HCT116 (cell line): Measurements from ENCODE around the gene LRRC75A. TPM values are rescaled to one million over a fixed set of nuclear protein-coding genes. Genes with fewer than 3 reads are reported as not detected.

ENCODE experiments used
- ATAC-seq: fragments of 200-7000 bp; cut with Tn5 transposase; 2 replicates; pipeline ENCODE4 v1.9.1; 2020; ENCODE audit warnings: mild to moderate bottlenecking, moderate library complexity
- BruUV-seq: library from RNA; stranded (reverse); fragments of 400-500 nt; replicated peaks from 2 replicates; lab custom pipeline; 2021; lab: Mats Ljungman, UMichigan
- CTCF ChIA-PET: fragments of 300-600 bp; sonication (Branson Sonifier 250); formaldehyde crosslinking; loops from one replicate; lab custom pipeline; 2021; ENCODE audit warnings: antibody characterized with exemption; lab: Charles Lee
- POLR2A ChIA-PET: fragments of 300-600, 350-600 bp; sonication (Branson Sonifier 250); formaldehyde crosslinking; loops from one replicate; lab custom pipeline; 2021; ENCODE audit warnings: antibody characterized with exemption; lab: Charles Lee
- RAD21 ChIA-PET, 2 experiments: fragments of 300-600 bp; sonication (Branson Sonifier 250); formaldehyde crosslinking; loops; one replicate each; lab custom pipeline; 2023; ENCODE audit warnings: low total read pairs in 2 of 2; ENCODE audit not compliant: uncharacterized antibody in 2 of 2, unreplicated experiment in 2 of 2, low non-redundant PET in 1 of 2; lab: Charles Lee
- DNase-seq: peaks from one replicate; pipeline ENCODE4 v3.0.0-alpha.2; 2010; ENCODE audit warnings: low read depth, low spot score
- H2AFZ ChIP-seq: fragments of 200-600 bp; shearing (Covaris generic), sonication (generic); 2 replicates; pipeline ENCODE4 v1.6.1; 2017; ENCODE audit warnings: low read depth, mixed run types, mixed read lengths, antibody characterized with exemption, low read length; ENCODE audit not compliant: poor library complexity, severe bottlenecking
- H3K27ac ChIP-seq: 2 replicates; pipeline ENCODE4 v1.5.1; 2012; ENCODE audit warnings: low read depth, low read length
- H3K27me3 ChIP-seq: fragments of 200-600 bp; sonication (generic); 2 replicates; pipeline ENCODE4 v1.6.1; 2016; ENCODE audit warnings: mixed run types, low read length, mixed read lengths; ENCODE audit not compliant: insufficient read depth
- H3K36me3 ChIP-seq, 2 experiments: fragments of 200-500 bp in 1 of 2; fragments of 200-600 bp in 1 of 2; sonication (Bioruptor generic) in 1 of 2; sonication (generic) in 1 of 2; 2 replicates each; pipeline versions ENCODE4 v1.5.1 to v1.6.1; 2014 to 2016; ENCODE audit warnings: low read length in 2 of 2, inconsistent platforms in 1 of 2, mixed read lengths in 1 of 2, mixed run types in 1 of 2; ENCODE audit not compliant: insufficient read depth in 2 of 2, control insufficient read depth in 1 of 2
- H3K4me1 ChIP-seq, 2 experiments: fragments of 200-600 bp in 1 of 2; sonication (generic) in 1 of 2; 2 replicates each; pipeline versions ENCODE4 v1.5.1 to v1.6.1; 2012 to 2017; ENCODE audit warnings: low read length in 2 of 2, inconsistent platforms in 1 of 2, mild to moderate bottlenecking in 1 of 2, mixed read lengths in 1 of 2, mixed run types in 1 of 2, moderate library complexity in 1 of 2; ENCODE audit not compliant: insufficient read depth in 2 of 2, control insufficient read depth in 1 of 2
- H3K4me2 ChIP-seq: fragments of 200-600 bp; sonication (generic); 2 replicates; pipeline ENCODE4 v1.6.1; 2017; ENCODE audit warnings: mixed run types, low read length, mixed read lengths
- H3K4me3 ChIP-seq, 2 experiments: fragments of 200-600 bp in 1 of 2; sonication (generic) in 1 of 2; replicated peaks in 1 of 2; 2 replicates each; pipeline ENCODE4 v1.5.1; 2011 to 2016; ENCODE audit warnings: low read length in 2 of 2, control low read depth in 1 of 2, low read depth in 1 of 2, mild to moderate bottlenecking in 1 of 2, mixed read lengths in 1 of 2, mixed run types in 1 of 2
- H3K79me2 ChIP-seq: fragments of 200-600 bp; sonication (generic); 2 replicates; pipeline ENCODE4 v1.6.1; 2017; ENCODE audit warnings: mild to moderate bottlenecking, mixed run types, low read length, moderate library complexity, mixed read lengths; ENCODE audit not compliant: insufficient read depth
- H3K9ac ChIP-seq: fragments of 200-600 bp; sonication (generic); 2 replicates; pipeline ENCODE4 v1.6.1; 2016; ENCODE audit warnings: low read length, mixed read lengths
- H3K9me2 ChIP-seq: fragments of 200-600 bp; sonication (generic), shearing (Covaris generic); 2 replicates; pipeline ENCODE4 v1.6.1; 2017; ENCODE audit warnings: mixed run types, mild to moderate bottlenecking, moderate library complexity; ENCODE audit not compliant: insufficient read depth
- H3K9me3 ChIP-seq, 2 experiments: fragments of 200-500 bp in 1 of 2; fragments of 200-600 bp in 1 of 2; sonication (Bioruptor generic) in 1 of 2; sonication (generic) in 1 of 2; 2 replicates each; pipeline ENCODE4 v1.6.1; 2014 to 2017; ENCODE audit warnings: low read length in 2 of 2, mixed read lengths in 2 of 2, inconsistent platforms in 1 of 2, low read depth in 1 of 2, mild to moderate bottlenecking in 1 of 2, mixed run types in 1 of 2, moderate library complexity in 1 of 2; ENCODE audit not compliant: control insufficient read depth in 1 of 2, insufficient read depth in 1 of 2
- H4K20me1 ChIP-seq: fragments of 200-600 bp; sonication (generic), shearing (Covaris generic); 2 replicates; pipeline ENCODE4 v1.6.1; 2017; ENCODE audit warnings: mixed run types, mild to moderate bottlenecking, moderate library complexity; ENCODE audit not compliant: insufficient read depth
- CEBPB ChIP-seq: IDR thresholded peaks from 2 replicates; pipeline ENCODE4 v1.6.1; 2012; ENCODE audit warnings: low read depth
- EGR1 ChIP-seq: IDR thresholded peaks from 2 replicates; pipeline ENCODE4 v1.6.1; 2012; ENCODE audit warnings: low read depth
- EZH2 ChIP-seq: fragments of 200-600 bp; sonication (generic); IDR thresholded peaks from 2 replicates; pipeline ENCODE4 v1.6.1; 2017; ENCODE audit warnings: antibody characterized with exemption, mixed run types
- EZH2phosphoT487 ChIP-seq: fragments of 200-600 bp; IDR thresholded peaks from 2 replicates; pipeline ENCODE4 v1.6.1; 2018; ENCODE audit warnings: antibody characterized with exemption, borderline replicate concordance
- FOSL1 ChIP-seq: IDR thresholded peaks from 2 replicates; pipeline ENCODE4 v1.6.1; 2012; ENCODE audit warnings: low read depth
- JUND ChIP-seq: IDR thresholded peaks from 2 replicates; pipeline ENCODE4 v1.6.1; 2012
- POLR2A ChIP-seq: IDR thresholded peaks from 2 replicates; pipeline ENCODE4 v1.7.0; 2011; ENCODE audit warnings: borderline replicate concordance; ENCODE audit not compliant: insufficient read depth, insufficient read length; ENCODE audit errors: extremely low read depth
- POLR2AphosphoS5 ChIP-seq: IDR thresholded peaks from 2 replicates; pipeline ENCODE4 v1.6.1; 2011; ENCODE audit warnings: mild to moderate bottlenecking, low read depth, low read length, moderate library complexity
- RAD21 ChIP-seq: IDR thresholded peaks from 2 replicates; pipeline ENCODE4 v1.6.1; 2012; ENCODE audit warnings: low read depth, mild to moderate bottlenecking
- SP1 ChIP-seq: IDR thresholded peaks from 2 replicates; pipeline ENCODE4 v1.6.1; 2012; ENCODE audit warnings: low read depth
- SRF ChIP-seq: IDR thresholded peaks from 2 replicates; pipeline ENCODE4 v1.6.1; 2012; ENCODE audit warnings: low read depth
- YY1 ChIP-seq: IDR thresholded peaks from 2 replicates; pipeline ENCODE4 v1.6.1; 2011; ENCODE audit warnings: low read length, low read depth, moderate library complexity, mild to moderate bottlenecking; ENCODE audit not compliant: insufficient replicate concordance; ENCODE audit errors: extremely low read depth
- ZFX ChIP-seq: fragments of 450-650 bp; IDR thresholded peaks from 2 replicates; pipeline ENCODE4 v1.6.1; 2017
- intact Hi-C: fragments of 100-400 bp; cut with micrococcal nuclease; formaldehyde crosslinking; loops from 2 replicates; pipeline ENCODE4 v1.10.0; 2022
- total RNA-seq: library from RNA; stranded (reverse); gene quantifications from one replicate; pipeline ENCODE4 v1.2.1, GENCODE V29; 2021; ENCODE audit not compliant: unreplicated experiment
- TF ChIP-seq, protein P1 (sequence below): IDR thresholded peaks from 2 replicates; pipeline ENCODE4 v1.6.1; 2012; ENCODE audit warnings: low read depth
- TF ChIP-seq, protein P2 (sequence below): IDR thresholded peaks from 2 replicates; pipeline ENCODE4 v1.6.1; 2012
- TF ChIP-seq, protein P3 (sequence below): IDR thresholded peaks from 2 replicates; pipeline ENCODE4 v1.6.1; 2012
- TF ChIP-seq, protein P4 (sequence below): IDR thresholded peaks from 2 replicates; pipeline ENCODE4 v1.6.1; 2011; ENCODE audit warnings: mild to moderate bottlenecking, low read length, moderate library complexity; ENCODE audit not compliant: insufficient replicate concordance; ENCODE audit errors: extremely low read depth

Gene LRRC75A
- total RNA-seq, 1 experiment from 2014 or later = 2.3 TPM

DNA sequence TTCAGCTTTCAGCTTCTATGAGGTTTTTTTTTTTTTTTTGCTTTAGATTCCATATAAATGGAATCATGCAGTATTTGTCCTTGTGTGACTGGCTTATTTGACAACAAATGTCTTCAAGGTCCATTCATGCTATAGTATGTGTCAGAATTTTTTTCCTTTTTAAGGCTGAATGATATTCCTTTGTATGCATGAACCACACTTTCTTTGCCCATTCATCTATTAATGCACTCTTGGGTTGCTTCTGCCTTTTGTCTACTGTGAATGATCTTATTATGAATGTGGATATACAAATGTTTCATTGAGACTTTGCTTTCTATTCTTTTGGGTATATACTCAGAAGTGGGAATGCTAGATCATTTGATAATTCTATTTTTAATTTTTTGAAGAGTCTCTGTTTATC is 27.0 kb upstream of the LRRC75A start:
- ChIA-PET RAD21 (no interaction called here), POLR2A (no interaction called here), CTCF (interaction anchor here (0.6 to 1.4 kb wide), 3 partner anchors 65 to 1068 kb away, joined by 3 to 5 read pairs (median 3); no protein-coding TSS in a partner anchor)
- Histone ChIP-seq H3K4me3 (no peak overlapping the region), H4K20me1 (no peaks in the 10 kb centered on the region), H3K36me3 (no peaks in the 10 kb centered on the region), H3K9me2 (no peaks in the 10 kb centered on the region), H3K27me3 (no peaks in the 10 kb centered on the region), H3K4me2 (no peak overlapping the region), H3K27ac (no peak overlapping the region), H3K4me1 (peaks cover 20 to 25% of the 10 kb centered on the region in 2 experiments), H3K79me2 (no peaks in the 10 kb centered on the region), H3K9ac (no peak overlapping the region), H3K9me3 (no peaks in the 10 kb centered on the region), H2AFZ (no peak overlapping the region)
- intact Hi-C loops = no loop called here
- no peak for ATAC-seq
- no peak for DNase-seq
- no TSS peak for BruUV-seq
- no peak for TF ChIP-seq POLR2A
- TF ChIP-seq, protein P1, sequence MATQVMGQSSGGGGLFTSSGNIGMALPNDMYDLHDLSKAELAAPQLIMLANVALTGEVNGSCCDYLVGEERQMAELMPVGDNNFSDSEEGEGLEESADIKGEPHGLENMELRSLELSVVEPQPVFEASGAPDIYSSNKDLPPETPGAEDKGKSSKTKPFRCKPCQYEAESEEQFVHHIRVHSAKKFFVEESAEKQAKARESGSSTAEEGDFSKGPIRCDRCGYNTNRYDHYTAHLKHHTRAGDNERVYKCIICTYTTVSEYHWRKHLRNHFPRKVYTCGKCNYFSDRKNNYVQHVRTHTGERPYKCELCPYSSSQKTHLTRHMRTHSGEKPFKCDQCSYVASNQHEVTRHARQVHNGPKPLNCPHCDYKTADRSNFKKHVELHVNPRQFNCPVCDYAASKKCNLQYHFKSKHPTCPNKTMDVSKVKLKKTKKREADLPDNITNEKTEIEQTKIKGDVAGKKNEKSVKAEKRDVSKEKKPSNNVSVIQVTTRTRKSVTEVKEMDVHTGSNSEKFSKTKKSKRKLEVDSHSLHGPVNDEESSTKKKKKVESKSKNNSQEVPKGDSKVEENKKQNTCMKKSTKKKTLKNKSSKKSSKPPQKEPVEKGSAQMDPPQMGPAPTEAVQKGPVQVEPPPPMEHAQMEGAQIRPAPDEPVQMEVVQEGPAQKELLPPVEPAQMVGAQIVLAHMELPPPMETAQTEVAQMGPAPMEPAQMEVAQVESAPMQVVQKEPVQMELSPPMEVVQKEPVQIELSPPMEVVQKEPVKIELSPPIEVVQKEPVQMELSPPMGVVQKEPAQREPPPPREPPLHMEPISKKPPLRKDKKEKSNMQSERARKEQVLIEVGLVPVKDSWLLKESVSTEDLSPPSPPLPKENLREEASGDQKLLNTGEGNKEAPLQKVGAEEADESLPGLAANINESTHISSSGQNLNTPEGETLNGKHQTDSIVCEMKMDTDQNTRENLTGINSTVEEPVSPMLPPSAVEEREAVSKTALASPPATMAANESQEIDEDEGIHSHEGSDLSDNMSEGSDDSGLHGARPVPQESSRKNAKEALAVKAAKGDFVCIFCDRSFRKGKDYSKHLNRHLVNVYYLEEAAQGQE = no peak
- TF ChIP-seq, protein P2, sequence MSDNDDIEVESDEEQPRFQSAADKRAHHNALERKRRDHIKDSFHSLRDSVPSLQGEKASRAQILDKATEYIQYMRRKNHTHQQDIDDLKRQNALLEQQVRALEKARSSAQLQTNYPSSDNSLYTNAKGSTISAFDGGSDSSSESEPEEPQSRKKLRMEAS = no peak
- no peak for TF ChIP-seq YY1
- no peak for TF ChIP-seq JUND
- TF ChIP-seq FOSL1 = no peak
- TF ChIP-seq ZFX = no peak
- TF ChIP-seq EGR1 = no peak
- no peak for TF ChIP-seq EZH2phosphoT487
- no peak for TF ChIP-seq SP1
- TF ChIP-seq EZH2 = no peak
- TF ChIP-seq CEBPB = no peak
- no peak for TF ChIP-seq POLR2AphosphoS5
- TF ChIP-seq, protein P3, sequence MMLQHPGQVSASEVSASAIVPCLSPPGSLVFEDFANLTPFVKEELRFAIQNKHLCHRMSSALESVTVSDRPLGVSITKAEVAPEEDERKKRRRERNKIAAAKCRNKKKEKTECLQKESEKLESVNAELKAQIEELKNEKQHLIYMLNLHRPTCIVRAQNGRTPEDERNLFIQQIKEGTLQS = no peak
- no peak for TF ChIP-seq SRF
- TF ChIP-seq RAD21 = no peak
- TF ChIP-seq, protein P4, sequence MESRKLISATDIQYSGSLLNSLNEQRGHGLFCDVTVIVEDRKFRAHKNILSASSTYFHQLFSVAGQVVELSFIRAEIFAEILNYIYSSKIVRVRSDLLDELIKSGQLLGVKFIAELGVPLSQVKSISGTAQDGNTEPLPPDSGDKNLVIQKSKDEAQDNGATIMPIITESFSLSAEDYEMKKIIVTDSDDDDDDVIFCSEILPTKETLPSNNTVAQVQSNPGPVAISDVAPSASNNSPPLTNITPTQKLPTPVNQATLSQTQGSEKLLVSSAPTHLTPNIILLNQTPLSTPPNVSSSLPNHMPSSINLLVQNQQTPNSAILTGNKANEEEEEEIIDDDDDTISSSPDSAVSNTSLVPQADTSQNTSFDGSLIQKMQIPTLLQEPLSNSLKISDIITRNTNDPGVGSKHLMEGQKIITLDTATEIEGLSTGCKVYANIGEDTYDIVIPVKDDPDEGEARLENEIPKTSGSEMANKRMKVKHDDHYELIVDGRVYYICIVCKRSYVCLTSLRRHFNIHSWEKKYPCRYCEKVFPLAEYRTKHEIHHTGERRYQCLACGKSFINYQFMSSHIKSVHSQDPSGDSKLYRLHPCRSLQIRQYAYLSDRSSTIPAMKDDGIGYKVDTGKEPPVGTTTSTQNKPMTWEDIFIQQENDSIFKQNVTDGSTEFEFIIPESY = no peak
